GM13976 (cell line): Measurements from ENCODE around the gene PAK2.
"Not testable (repeated sequence)": the region's sequence is repeated elsewhere in the genome, so short reads cannot be mapped to it uniquely, and the experiment has no call there.

ENCODE experiments used
- DNase-seq: peaks from one replicate; pipeline ENCODE4 v3.0.0; 2012; ENCODE audit warnings: low spot score
- CTCF ChIP-seq: IDR thresholded peaks from 2 replicates; pipeline ENCODE4 v1.5.1; 2012; ENCODE audit warnings: borderline replicate concordance, mild to moderate bottlenecking; ENCODE audit not compliant: insufficient read depth; ENCODE audit errors: extremely low read depth, missing control alignments, control extremely low read depth
- in situ Hi-C: fragments of 300-500 bp; cut with MboI; formaldehyde crosslinking; loops from one replicate; pipeline ENCODE4 v1.12.0; 2022; ENCODE audit warnings: low sequenced_read_pairs, mixed read lengths, inconsistent platforms; ENCODE audit not compliant: unreplicated experiment

The PAK2 gene

GRCh38 chr3:196843435-196844110 lies 103.9 kb downstream of the PAK2 start:
- in situ Hi-C loops, result loop anchor here (10.0 to 25.0 kb wide), 2 partner anchors 131 to 344 kb away; no protein-coding TSS in a partner anchor
- TF ChIP-seq CTCF, result no peak
- no peak for DNase-seq

- in situ Hi-C loops, result loop anchor here (10.0 to 25.0 kb wide), 2 partner anchors 130 to 343 kb away; no protein-coding TSS in a partner anchor
- DNase-seq, result not testable (repeated sequence)
These were observed 104.9 kb downstream of the PAK2 start for GRCh38 chr3:196844235-196845219.

GRCh38 chr3:196848375-196848774 lies 108.7 kb downstream of the PAK2 start:
- in situ Hi-C loops, result loop anchor here (10.0 to 25.0 kb wide), 2 partner anchors 126 to 339 kb away; no protein-coding TSS in a partner anchor
- not testable (repeated sequence) for DNase-seq

- in situ Hi-C loops, result loop anchor here (10.0 to 25.0 kb wide), 2 partner anchors 126 to 338 kb away; no protein-coding TSS in a partner anchor
- no peak for TF ChIP-seq CTCF
- DNase-seq, result no peak
These were observed 109.6 kb downstream of the PAK2 start for GRCh38 chr3:196849180-196849741.

GRCh38 chr3:196863000-196863399 lies 123.3 kb downstream of the PAK2 start:
- in situ Hi-C loops, DNase-seq: not testable (repeated sequence)

- in situ Hi-C loops, result no loop called here
- no peak for DNase-seq
These were observed 127.5 kb downstream of the PAK2 start for GRCh38 chr3:196867155-196867506.

GRCh38 chr3:196867507-196868296 lies 128.0 kb downstream of the PAK2 start, which contains the start of gene SENP5:
Gene SENP5, plus strand, starts transcription at chr3:196867920. Its CDS starts 17,262 bp downstream, at chr3:196885182.
- in situ Hi-C loops, result no loop called here
- TF ChIP-seq CTCF, result no peak
- peak; percentile 97 for DNase-seq

More at GRCh38 chr3:196867155-196867506, 127.5 kb downstream of the PAK2 start:
- no peak for TF ChIP-seq CTCF
